Upper lobe of right lung (tissue), 1 donor: ENCODE data around the gene KRTAP29-1. TPM values are rescaled to one million over a fixed set of nuclear protein-coding genes. Genes with fewer than 3 reads are reported as not detected.
"Not testable (repeated sequence)": the region's sequence is repeated elsewhere in the genome, so short reads cannot be mapped to it uniquely, and the experiment has no call there.

Experiments
- ATAC-seq: fragments of 200-7000 bp; cut with Tn5 transposase; one replicate; pipeline ENCODE4 v1.9.1; 2020; ENCODE audit warnings: mild to moderate bottlenecking, moderate library complexity
- DNase-seq: peaks from one replicate; pipeline ENCODE4 v3.0.0-alpha.2; 2020
- H3K27ac ChIP-seq: fragments of 200-600 bp; one replicate; pipeline ENCODE4 v1.8.0; 2022
- H3K27me3 ChIP-seq: fragments of 200-600 bp; one replicate; pipeline ENCODE4 v1.8.0; 2022; ENCODE audit warnings: mild to moderate bottlenecking
- H3K36me3 ChIP-seq: fragments of 200-600 bp; one replicate; pipeline ENCODE4 v1.8.0; 2022
- H3K4me1 ChIP-seq: fragments of 200-600 bp; one replicate; pipeline ENCODE4 v1.8.0; 2022
- H3K4me3 ChIP-seq: fragments of 200-600 bp; one replicate; pipeline ENCODE4 v1.8.0; 2022; ENCODE audit warnings: mild to moderate bottlenecking
- H3K9me3 ChIP-seq: fragments of 200-600 bp; one replicate; pipeline ENCODE4 v1.8.0; 2022
- intact Hi-C: fragments of 100-400 bp; cut with DNase I; formaldehyde crosslinking; loops from one replicate; pipeline ENCODE4 v1.11.0; 2022
- total RNA-seq: library from RNA; stranded (reverse); fragmentation: NEBNext Ultra II Directional; extraction: Animal tissue kit (Norgen Biotek cat#: 25700); gene quantifications from one replicate; pipeline ENCODE4 v1.2.1, GENCODE V29; 2021
- TF ChIP-seq, protein P1 (sequence below): fragments of 200-600 bp; IDR thresholded peaks from one replicate; pipeline ENCODE4 v1.8.0; 2022; ENCODE audit warnings: antibody characterized with exemption
- donor health status: DM: no; HTN: yes; CAD: no; lungs with severe emphysema.

Gene KRTAP29-1
- total RNA-seq, 1 donor from 2014 or later: not detected

DNA sequence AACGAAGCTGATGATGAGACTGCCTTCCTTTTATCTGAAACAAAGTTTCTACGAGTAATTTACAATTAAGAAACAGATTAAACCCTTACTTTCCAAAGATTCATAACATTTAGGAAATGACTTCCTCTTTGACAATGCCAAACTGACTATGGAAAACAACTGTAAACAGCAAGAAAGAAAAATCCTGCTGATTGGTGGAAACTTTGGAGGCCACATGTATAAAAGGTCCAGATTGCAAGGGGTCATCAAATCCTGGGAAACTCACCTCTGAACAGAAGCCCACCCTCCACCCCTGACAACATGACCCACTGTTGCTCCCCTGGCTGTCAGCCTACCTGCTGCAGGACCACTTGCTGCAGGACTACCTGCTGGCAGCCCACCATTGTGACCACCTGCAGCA lies 37.6 kb downstream of the KRTAP29-1 start, which contains the start of gene KRTAP9-6:
TSS of gene KRTAP9-6 (plus strand) at position 301 of the 400 bp plus-strand sequence. CDS start at position 301, 0 bp downstream.
- TF ChIP-seq, protein P1, sequence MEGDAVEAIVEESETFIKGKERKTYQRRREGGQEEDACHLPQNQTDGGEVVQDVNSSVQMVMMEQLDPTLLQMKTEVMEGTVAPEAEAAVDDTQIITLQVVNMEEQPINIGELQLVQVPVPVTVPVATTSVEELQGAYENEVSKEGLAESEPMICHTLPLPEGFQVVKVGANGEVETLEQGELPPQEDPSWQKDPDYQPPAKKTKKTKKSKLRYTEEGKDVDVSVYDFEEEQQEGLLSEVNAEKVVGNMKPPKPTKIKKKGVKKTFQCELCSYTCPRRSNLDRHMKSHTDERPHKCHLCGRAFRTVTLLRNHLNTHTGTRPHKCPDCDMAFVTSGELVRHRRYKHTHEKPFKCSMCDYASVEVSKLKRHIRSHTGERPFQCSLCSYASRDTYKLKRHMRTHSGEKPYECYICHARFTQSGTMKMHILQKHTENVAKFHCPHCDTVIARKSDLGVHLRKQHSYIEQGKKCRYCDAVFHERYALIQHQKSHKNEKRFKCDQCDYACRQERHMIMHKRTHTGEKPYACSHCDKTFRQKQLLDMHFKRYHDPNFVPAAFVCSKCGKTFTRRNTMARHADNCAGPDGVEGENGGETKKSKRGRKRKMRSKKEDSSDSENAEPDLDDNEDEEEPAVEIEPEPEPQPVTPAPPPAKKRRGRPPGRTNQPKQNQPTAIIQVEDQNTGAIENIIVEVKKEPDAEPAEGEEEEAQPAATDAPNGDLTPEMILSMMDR: no peak
- ATAC-seq: no peak
- H3K27ac ChIP-seq: no peak within 1 kb of the TSS
- no peak for DNase-seq
- H3K9me3 ChIP-seq: no peaks in the 10 kb centered on the region
- H3K27me3 ChIP-seq: no peaks in the 10 kb centered on the region
- H3K4me1 ChIP-seq: no peaks in the 10 kb centered on the region
- H3K4me3 ChIP-seq: no peak within 1 kb of the TSS
- no peaks in the 10 kb centered on the region for H3K36me3 ChIP-seq
- intact Hi-C loops: no loop called here

GRCh38 chr17:41264599-41264998 lies 38.1 kb downstream of the KRTAP29-1 start:
- Histone ChIP-seq H3K27me3 (no peaks in the 10 kb centered on the region), H3K9me3 (no peaks in the 10 kb centered on the region), H3K4me3 (no peak overlapping the region), H3K36me3 (no peaks in the 10 kb centered on the region), H3K4me1 (no peaks in the 10 kb centered on the region), H3K27ac (no peak overlapping the region)
- DNase-seq (no peak), ATAC-seq (peak; percentile 51)
- TF ChIP-seq, protein P1: no peak
- intact Hi-C loops: no loop called here

DNA sequence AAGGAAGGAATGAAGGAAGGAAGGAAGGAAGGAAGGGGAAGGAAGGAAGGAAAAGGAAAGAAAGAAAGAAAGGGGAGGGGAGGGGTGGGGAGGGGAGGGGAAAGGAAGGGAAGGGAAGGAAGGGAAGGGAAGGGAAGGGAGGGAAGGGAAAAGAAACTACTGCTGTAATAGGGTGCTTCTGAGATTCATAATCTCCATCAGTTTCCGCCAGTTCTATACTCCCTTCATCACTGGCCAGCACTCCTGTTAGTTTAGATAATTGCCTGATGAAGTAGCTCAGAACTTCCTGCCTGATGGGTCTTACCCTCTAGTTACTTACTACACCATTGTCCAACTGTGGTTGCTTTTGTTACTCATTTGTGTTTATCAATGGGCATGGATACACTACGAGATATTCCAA lies 39.4 kb downstream of the KRTAP29-1 start:
- ATAC-seq (no peak), DNase-seq (no peak)
- H3K9me3 ChIP-seq: no peaks in the 10 kb centered on the region
- H3K4me1 ChIP-seq: no peaks in the 10 kb centered on the region
- H3K27ac ChIP-seq: no peak overlapping the region
- TF ChIP-seq, protein P1: no peak
- H3K36me3 ChIP-seq: no peaks in the 10 kb centered on the region
- H3K27me3 ChIP-seq: no peaks in the 10 kb centered on the region
- intact Hi-C loops: no loop called here
- H3K4me3 ChIP-seq: no peak overlapping the region

- intact Hi-C loops: no loop called here
- TF ChIP-seq, protein P1: no peak
- H3K36me3 ChIP-seq: no peaks in the 10 kb centered on the region
- H3K27me3 ChIP-seq: peaks cover 11% of the 10 kb centered on the region
- no peaks in the 10 kb centered on the region for H3K4me1 ChIP-seq
- H3K4me3 ChIP-seq: no peak overlapping the region
- H3K9me3 ChIP-seq: no peaks in the 10 kb centered on the region
- no peak overlapping the region for H3K27ac ChIP-seq
- ATAC-seq (no peak), DNase-seq (no peak)
These were observed 44.2 kb downstream of the KRTAP29-1 start for GRCh38 chr17:41258406-41258805.

GRCh38 chr17:41256291-41256685 lies 46.4 kb downstream of the KRTAP29-1 start:
- Histone ChIP-seq H3K27me3 (peaks cover 11% of the 10 kb centered on the region), H3K27ac (no peak overlapping the region), H3K9me3 (no peaks in the 10 kb centered on the region), H3K36me3 (no peaks in the 10 kb centered on the region), H3K4me1 (no peaks in the 10 kb centered on the region), H3K4me3 (no peak overlapping the region)
- intact Hi-C loops: no loop called here
- DNase-seq (no peak), ATAC-seq (no peak)
- TF ChIP-seq, protein P1: no peak

DNA sequence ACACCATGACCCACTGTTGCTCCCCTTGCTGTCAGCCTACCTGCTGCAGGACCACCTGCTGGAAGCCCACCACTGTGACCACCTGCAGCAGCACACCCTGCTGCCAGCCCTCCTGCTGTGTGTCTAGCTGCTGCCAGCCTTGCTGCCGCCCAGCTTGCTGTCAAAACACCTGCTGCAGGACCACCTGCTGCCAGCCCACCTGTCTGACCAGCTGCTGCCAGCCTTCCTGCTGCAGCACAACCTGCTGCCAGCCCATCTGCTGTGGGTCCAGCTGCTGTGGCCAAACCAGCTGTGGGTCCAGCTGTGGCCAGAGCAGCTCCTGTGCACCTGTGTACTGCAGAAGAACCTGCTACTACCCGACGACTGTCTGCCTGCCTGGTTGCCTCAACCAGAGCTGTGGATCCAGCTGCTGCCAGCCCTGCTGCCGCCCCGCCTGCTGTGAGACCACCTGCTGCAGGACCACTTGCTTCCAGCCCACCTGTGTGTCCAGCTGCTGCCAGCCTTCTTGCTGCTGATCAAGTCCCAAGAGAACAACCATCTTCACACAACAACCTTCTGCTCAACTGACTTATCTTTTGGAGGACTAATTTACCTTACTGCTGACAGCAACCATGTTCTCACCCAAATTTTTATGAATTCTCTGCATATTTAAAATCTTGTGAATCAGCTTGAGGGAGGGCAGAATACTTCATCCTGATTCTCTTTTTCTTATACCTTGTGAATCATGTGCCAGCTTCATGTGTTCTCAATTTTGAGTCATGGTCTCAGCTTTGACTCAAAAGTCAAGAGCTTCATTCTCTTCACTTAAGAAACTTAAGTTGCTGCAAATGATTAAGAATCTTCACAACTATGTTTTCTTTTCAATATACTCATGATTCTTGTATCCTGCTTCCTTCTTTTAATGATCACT lies 47.0 kb downstream of the KRTAP29-1 start, which contains the start of gene KRTAP9-9:
TSS of gene KRTAP9-9 (plus strand) at position 4 of the 910 bp plus-strand sequence.
- intact Hi-C loops, DNase-seq, ATAC-seq, H3K27ac ChIP-seq, H3K4me3 ChIP-seq, H3K9me3 ChIP-seq, H3K4me1 ChIP-seq, H3K36me3 ChIP-seq: not testable (repeated sequence)
- H3K27me3 ChIP-seq: peaks cover 11% of the 10 kb centered on the region
